Panc1 (cell line): Measurements from ENCODE around the gene ATL2. TPM values are rescaled to one million over a fixed set of nuclear protein-coding genes. Genes with fewer than 3 reads are reported as not detected.

ENCODE experiments used
- ATAC-seq: fragments of 200-7000 bp; cut with Tn5 transposase; 2 replicates; pipeline ENCODE4 v1.9.1; 2020; ENCODE audit warnings: mild to moderate bottlenecking, moderate library complexity
- BruUV-seq: library from RNA; stranded (reverse); fragments of 400-500 nt; replicated peaks from 2 replicates; lab custom pipeline; 2021; lab: Mats Ljungman, UMichigan
- CTCF ChIA-PET: fragments of 300-600 bp; sonication (Branson Sonifier 250); formaldehyde crosslinking; loops from one replicate; lab custom pipeline; 2022; ENCODE audit warnings: antibody characterized with exemption; lab: Charles Lee
- POLR2A ChIA-PET: fragments of 300-600 bp; sonication (Branson Sonifier 250); formaldehyde crosslinking; loops from one replicate; lab custom pipeline; 2022; ENCODE audit warnings: antibody characterized with exemption; lab: Charles Lee
- DNase-seq: peaks from one replicate; pipeline ENCODE4 v3.0.0-alpha.2; 2010; ENCODE audit warnings: low read depth, low spot score
- H3K27ac ChIP-seq: 2 replicates; pipeline ENCODE4 v1.5.1; 2011; ENCODE audit warnings: mild to moderate bottlenecking, low read length, inconsistent platforms
- H3K27me3 ChIP-seq: fragments of 200-500 bp; sonication (Bioruptor generic); 2 replicates; pipeline ENCODE4 v1.6.0; 2014; ENCODE audit warnings: low read length, inconsistent platforms; ENCODE audit not compliant: control insufficient read depth, insufficient read depth
- H3K36me3 ChIP-seq: fragments of 200-500 bp; sonication (Bioruptor generic); 2 replicates; pipeline ENCODE4 v1.5.1; 2014; ENCODE audit warnings: inconsistent platforms, mild to moderate bottlenecking, low read length, moderate library complexity; ENCODE audit not compliant: control insufficient read depth, insufficient read depth
- H3K4me1 ChIP-seq: 2 replicates; pipeline ENCODE4 v1.5.1; 2011; ENCODE audit warnings: inconsistent platforms, mild to moderate bottlenecking, low read length, moderate library complexity; ENCODE audit not compliant: control insufficient read depth, insufficient read depth
- H3K4me3 ChIP-seq, 2 experiments: 2 replicates each; pipeline ENCODE4 v1.5.1; 2011 to 2012; ENCODE audit warnings: low read depth in 2 of 2, low read length in 2 of 2, mild to moderate bottlenecking in 2 of 2, inconsistent platforms in 1 of 2, moderate library complexity in 1 of 2
- H3K9me3 ChIP-seq: fragments of 200-500 bp; sonication (Bioruptor generic); 2 replicates; pipeline ENCODE4 v1.5.1; 2014; ENCODE audit warnings: low read depth, mild to moderate bottlenecking, inconsistent platforms, low read length, moderate library complexity; ENCODE audit not compliant: control insufficient read depth, insufficient read depth
- POLR2AphosphoS5 ChIP-seq: IDR thresholded peaks from 2 replicates; pipeline ENCODE4 v1.6.1; 2012; ENCODE audit warnings: mild to moderate bottlenecking, low read depth, low read length, moderate library complexity
- SIN3A ChIP-seq: IDR thresholded peaks from 2 replicates; pipeline ENCODE4 v1.6.1; 2012; ENCODE audit warnings: low read depth, mild to moderate bottlenecking, low read length, moderate library complexity, borderline replicate concordance; ENCODE audit not compliant: insufficient read depth
- TCF7L2 ChIP-seq: IDR thresholded peaks from 2 replicates; pipeline ENCODE4 v1.6.1; 2011; ENCODE audit warnings: mild to moderate bottlenecking, low read depth, low read length, inconsistent platforms
- in situ Hi-C: cut with HindIII; loops from 2 replicates; pipeline ENCODE4 v1.10.0; 2016; ENCODE audit warnings: low sequenced_read_pairs, low pct_unique_long_range_greater_than_20kb
- intact Hi-C: fragments of 100-400 bp; cut with micrococcal nuclease; formaldehyde crosslinking; loops from one replicate; pipeline ENCODE4 v1.10.0; 2022; ENCODE audit not compliant: unreplicated experiment
- total RNA-seq: library from RNA; stranded (reverse); gene quantifications from one replicate; pipeline ENCODE4 v1.2.1, GENCODE V29; 2021; ENCODE audit not compliant: unreplicated experiment
- TF ChIP-seq, protein P1 (sequence below): fragments of 450-650 bp; IDR thresholded peaks from 2 replicates; pipeline ENCODE4 v1.5.1; 2017; ENCODE audit warnings: mild to moderate bottlenecking
- TF ChIP-seq, protein P2 (sequence below), 2 experiments: IDR thresholded peaks; 2 replicates each; pipeline ENCODE4 v1.6.1; 2011 to 2012; ENCODE audit warnings: low read depth in 2 of 2, control low read depth in 1 of 2, low read length in 1 of 2, mild to moderate bottlenecking in 1 of 2, moderate library complexity in 1 of 2; ENCODE audit not compliant: insufficient read depth in 1 of 2

Gene ATL2
- total RNA-seq, 1 experiment from 2014 or later = 78.7 TPM

DNA sequence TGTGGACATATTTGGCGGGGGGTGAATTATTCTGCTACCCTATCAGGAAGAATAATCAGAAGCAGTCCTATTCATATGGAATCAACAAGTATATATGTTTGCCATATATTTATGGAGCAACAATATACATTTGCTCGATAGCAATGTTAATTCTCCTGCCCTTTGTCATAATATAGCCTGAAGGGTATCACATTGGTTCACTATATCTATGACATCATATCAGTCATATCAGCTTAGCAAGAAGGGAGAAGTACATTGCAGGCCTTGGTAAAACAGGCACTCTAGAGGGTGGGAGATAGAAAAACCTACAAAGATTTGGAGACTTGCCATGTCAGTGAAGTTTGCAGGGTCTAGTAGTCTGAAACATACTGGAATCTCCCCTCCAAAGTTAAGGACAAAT, 128.4 kb downstream of the ATL2 start:
- DNase-seq = no peak
- H3K4me3 ChIP-seq = no peak overlapping the region
- in situ Hi-C loops = no loop called here
- POLR2A ChIA-PET = no interaction called here
- no peaks in the 10 kb centered on the region for H3K9me3 ChIP-seq
- CTCF ChIA-PET = no interaction called here
- TF ChIP-seq, protein P1, sequence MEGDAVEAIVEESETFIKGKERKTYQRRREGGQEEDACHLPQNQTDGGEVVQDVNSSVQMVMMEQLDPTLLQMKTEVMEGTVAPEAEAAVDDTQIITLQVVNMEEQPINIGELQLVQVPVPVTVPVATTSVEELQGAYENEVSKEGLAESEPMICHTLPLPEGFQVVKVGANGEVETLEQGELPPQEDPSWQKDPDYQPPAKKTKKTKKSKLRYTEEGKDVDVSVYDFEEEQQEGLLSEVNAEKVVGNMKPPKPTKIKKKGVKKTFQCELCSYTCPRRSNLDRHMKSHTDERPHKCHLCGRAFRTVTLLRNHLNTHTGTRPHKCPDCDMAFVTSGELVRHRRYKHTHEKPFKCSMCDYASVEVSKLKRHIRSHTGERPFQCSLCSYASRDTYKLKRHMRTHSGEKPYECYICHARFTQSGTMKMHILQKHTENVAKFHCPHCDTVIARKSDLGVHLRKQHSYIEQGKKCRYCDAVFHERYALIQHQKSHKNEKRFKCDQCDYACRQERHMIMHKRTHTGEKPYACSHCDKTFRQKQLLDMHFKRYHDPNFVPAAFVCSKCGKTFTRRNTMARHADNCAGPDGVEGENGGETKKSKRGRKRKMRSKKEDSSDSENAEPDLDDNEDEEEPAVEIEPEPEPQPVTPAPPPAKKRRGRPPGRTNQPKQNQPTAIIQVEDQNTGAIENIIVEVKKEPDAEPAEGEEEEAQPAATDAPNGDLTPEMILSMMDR = no peak
- TF ChIP-seq SIN3A (no peak), TCF7L2 (no peak), POLR2AphosphoS5 (no peak)
- TF ChIP-seq, protein P2, sequence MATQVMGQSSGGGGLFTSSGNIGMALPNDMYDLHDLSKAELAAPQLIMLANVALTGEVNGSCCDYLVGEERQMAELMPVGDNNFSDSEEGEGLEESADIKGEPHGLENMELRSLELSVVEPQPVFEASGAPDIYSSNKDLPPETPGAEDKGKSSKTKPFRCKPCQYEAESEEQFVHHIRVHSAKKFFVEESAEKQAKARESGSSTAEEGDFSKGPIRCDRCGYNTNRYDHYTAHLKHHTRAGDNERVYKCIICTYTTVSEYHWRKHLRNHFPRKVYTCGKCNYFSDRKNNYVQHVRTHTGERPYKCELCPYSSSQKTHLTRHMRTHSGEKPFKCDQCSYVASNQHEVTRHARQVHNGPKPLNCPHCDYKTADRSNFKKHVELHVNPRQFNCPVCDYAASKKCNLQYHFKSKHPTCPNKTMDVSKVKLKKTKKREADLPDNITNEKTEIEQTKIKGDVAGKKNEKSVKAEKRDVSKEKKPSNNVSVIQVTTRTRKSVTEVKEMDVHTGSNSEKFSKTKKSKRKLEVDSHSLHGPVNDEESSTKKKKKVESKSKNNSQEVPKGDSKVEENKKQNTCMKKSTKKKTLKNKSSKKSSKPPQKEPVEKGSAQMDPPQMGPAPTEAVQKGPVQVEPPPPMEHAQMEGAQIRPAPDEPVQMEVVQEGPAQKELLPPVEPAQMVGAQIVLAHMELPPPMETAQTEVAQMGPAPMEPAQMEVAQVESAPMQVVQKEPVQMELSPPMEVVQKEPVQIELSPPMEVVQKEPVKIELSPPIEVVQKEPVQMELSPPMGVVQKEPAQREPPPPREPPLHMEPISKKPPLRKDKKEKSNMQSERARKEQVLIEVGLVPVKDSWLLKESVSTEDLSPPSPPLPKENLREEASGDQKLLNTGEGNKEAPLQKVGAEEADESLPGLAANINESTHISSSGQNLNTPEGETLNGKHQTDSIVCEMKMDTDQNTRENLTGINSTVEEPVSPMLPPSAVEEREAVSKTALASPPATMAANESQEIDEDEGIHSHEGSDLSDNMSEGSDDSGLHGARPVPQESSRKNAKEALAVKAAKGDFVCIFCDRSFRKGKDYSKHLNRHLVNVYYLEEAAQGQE (IDR thresholded peaks at IDR 0.05; ENCODE audit: insufficient read depth in 1 of 2, low read depth in 2 of 2, low read length in 1 of 2) = no peak
- H3K27me3 ChIP-seq = no peaks in the 10 kb centered on the region
- H3K36me3 ChIP-seq = no peaks in the 10 kb centered on the region
- no peak overlapping the region for H3K27ac ChIP-seq
- intact Hi-C loops = no loop called here
- BruUV-seq = no TSS peak
- no peaks in the 10 kb centered on the region for H3K4me1 ChIP-seq
- ATAC-seq = no peak

DNA sequence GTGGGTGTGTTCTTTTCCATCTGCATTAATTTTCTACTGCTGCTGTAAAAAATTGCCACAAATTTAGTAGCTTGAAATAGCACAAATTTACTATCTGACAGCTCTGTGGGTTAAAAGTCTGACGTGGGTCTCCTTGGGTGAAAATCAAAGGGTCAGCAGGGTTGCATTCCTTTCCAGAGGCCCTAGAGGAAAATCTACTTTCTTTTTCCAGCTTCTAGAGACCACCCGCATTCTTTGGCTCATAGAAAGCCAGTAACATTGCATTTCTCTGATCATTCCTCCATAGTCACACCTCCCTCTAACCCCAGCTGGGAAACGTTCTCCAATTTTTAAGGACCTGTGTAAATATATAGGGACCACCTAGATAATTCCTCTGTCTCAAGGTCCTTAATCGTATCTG, 128.8 kb downstream of the ATL2 start:
- Histone ChIP-seq H3K9me3 (no peaks in the 10 kb centered on the region), H3K27ac (no peak overlapping the region), H3K4me1 (no peaks in the 10 kb centered on the region), H3K27me3 (no peaks in the 10 kb centered on the region), H3K36me3 (no peaks in the 10 kb centered on the region), H3K4me3 (no peak overlapping the region)
- in situ Hi-C loops (no loop called here), intact Hi-C loops (no loop called here)
- ChIA-PET CTCF (no interaction called here), POLR2A (no interaction called here)
- TF ChIP-seq TCF7L2 (no peak), POLR2AphosphoS5 (no peak), SIN3A (no peak)
- TF ChIP-seq, protein P2 (IDR thresholded peaks at IDR 0.05; ENCODE audit: insufficient read depth in 1 of 2, low read depth in 2 of 2, low read length in 1 of 2) = no peak
- TF ChIP-seq, protein P1 = no peak
- ATAC-seq (no peak), DNase-seq (no peak)
- no TSS peak for BruUV-seq
